Measurements from ENCODE around the gene CHPF2.

CHPF2 gene

DNA sequence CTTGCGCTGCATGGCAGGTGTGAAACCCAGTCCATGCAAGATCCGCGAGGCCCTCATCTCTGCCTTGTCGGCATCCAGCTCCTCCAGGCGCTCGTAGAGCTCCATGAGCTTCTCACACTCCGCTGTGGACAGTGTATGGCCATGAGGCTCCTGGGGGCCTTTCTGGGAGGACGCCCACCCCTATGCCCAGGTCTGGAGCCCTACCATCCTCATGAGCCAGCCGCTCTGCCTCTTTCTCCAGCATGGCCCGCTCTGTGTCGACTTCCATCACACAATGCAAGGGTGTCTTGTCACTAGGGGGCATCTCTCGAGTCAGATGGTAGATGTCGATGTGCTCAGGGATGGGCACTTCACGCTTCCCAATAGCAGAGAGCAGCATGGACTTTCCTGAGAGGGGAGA is 8.6 kb upstream of the CHPF2 start:
- DNase-seq (ENCODE audit: low read depth) = no peak
- H3K4me3 ChIP-seq (ENCODE audit: low read depth, low read length) = no peak overlapping the region
- TF ChIP-seq, protein P1, sequence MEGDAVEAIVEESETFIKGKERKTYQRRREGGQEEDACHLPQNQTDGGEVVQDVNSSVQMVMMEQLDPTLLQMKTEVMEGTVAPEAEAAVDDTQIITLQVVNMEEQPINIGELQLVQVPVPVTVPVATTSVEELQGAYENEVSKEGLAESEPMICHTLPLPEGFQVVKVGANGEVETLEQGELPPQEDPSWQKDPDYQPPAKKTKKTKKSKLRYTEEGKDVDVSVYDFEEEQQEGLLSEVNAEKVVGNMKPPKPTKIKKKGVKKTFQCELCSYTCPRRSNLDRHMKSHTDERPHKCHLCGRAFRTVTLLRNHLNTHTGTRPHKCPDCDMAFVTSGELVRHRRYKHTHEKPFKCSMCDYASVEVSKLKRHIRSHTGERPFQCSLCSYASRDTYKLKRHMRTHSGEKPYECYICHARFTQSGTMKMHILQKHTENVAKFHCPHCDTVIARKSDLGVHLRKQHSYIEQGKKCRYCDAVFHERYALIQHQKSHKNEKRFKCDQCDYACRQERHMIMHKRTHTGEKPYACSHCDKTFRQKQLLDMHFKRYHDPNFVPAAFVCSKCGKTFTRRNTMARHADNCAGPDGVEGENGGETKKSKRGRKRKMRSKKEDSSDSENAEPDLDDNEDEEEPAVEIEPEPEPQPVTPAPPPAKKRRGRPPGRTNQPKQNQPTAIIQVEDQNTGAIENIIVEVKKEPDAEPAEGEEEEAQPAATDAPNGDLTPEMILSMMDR (IDR thresholded peaks at IDR 0.05; ENCODE audit: insufficient read depth, low read depth, low read length, missing control alignments) = no peak

GRCh38 chr7:151225948-151226510 is 6.3 kb upstream of the CHPF2 start:
- DNase-seq (ENCODE audit: low read depth) = no peak
- peak overlapping the region; percentile 93 for H3K4me3 ChIP-seq (ENCODE audit: low read depth, low read length)
- TF ChIP-seq, protein P1 (IDR thresholded peaks at IDR 0.05; ENCODE audit: insufficient read depth, low read depth, low read length, missing control alignments) = no peak

- TF ChIP-seq, protein P1 (IDR thresholded peaks at IDR 0.05; ENCODE audit: insufficient read depth, low read depth, low read length, missing control alignments) = no peak
- H3K4me3 ChIP-seq (ENCODE audit: low read depth, low read length) = peak overlapping the region; percentile 93
- no peak for DNase-seq (ENCODE audit: low read depth)
Observed at GRCh38 chr7:151226560-151226874, 5.8 kb upstream of the CHPF2 start.

GRCh38 chr7:151226875-151227782 is 5.2 kb upstream of the CHPF2 start, which contains the start of gene ABCF2:
Gene ABCF2 (minus strand): TSS chr7:151227205. CDS start chr7:151226458, 747 bp downstream.
- H3K4me3 ChIP-seq (ENCODE audit: low read depth, low read length) = peak within 1 kb of the TSS; percentile 93
- DNase-seq (ENCODE audit: low read depth) = peak; percentile 98
- TF ChIP-seq, protein P1 (IDR thresholded peaks at IDR 0.05; ENCODE audit: insufficient read depth, low read depth, low read length, missing control alignments) = no peak

GRCh38 chr7:151228024-151228866 is 4.0 kb upstream of the CHPF2 start:
- DNase-seq (ENCODE audit: low read depth) = no peak
- TF ChIP-seq, protein P1 (IDR thresholded peaks at IDR 0.05; ENCODE audit: insufficient read depth, low read depth, low read length, missing control alignments) = no peak
- peak overlapping the region; percentile 70 for H3K4me3 ChIP-seq (ENCODE audit: low read depth, low read length)

DNA sequence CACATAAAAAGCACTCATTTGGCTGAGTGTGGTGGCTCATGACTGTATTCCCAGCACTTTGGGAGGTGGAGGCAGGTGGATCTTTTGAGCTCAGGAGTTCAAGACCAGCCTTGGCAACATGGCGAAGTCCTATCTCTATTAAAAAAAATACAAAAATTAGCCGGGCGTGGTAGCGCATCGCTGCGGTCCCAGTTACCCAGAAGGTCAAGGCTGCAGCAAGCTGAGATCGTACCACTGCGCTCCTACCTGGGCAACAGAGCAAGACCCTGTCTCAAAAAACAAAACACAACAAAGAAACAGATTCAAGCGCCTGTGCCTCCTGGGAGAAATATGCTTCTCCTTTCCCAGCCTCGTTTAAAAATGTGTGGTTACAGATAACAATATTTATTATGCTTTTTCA is 3.0 kb upstream of the CHPF2 start:
- TF ChIP-seq, protein P1 (IDR thresholded peaks at IDR 0.05; ENCODE audit: insufficient read depth, low read depth, low read length, missing control alignments) = no peak
- H3K4me3 ChIP-seq (ENCODE audit: low read depth, low read length) = no peak overlapping the region
- DNase-seq (ENCODE audit: low read depth) = no peak

All from GM12865 (cell line).